ENCODE results near the gene PRRC2B.

GRCh38 chr9:131447148-131447547 is 53.3 kb downstream of the PRRC2B start:
- TF ChIP-seq, protein P1, sequence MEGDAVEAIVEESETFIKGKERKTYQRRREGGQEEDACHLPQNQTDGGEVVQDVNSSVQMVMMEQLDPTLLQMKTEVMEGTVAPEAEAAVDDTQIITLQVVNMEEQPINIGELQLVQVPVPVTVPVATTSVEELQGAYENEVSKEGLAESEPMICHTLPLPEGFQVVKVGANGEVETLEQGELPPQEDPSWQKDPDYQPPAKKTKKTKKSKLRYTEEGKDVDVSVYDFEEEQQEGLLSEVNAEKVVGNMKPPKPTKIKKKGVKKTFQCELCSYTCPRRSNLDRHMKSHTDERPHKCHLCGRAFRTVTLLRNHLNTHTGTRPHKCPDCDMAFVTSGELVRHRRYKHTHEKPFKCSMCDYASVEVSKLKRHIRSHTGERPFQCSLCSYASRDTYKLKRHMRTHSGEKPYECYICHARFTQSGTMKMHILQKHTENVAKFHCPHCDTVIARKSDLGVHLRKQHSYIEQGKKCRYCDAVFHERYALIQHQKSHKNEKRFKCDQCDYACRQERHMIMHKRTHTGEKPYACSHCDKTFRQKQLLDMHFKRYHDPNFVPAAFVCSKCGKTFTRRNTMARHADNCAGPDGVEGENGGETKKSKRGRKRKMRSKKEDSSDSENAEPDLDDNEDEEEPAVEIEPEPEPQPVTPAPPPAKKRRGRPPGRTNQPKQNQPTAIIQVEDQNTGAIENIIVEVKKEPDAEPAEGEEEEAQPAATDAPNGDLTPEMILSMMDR (IDR thresholded peaks at IDR 0.05; ENCODE audit: low read depth, low read length, missing input control): no peak
- TF ChIP-seq SP1 (IDR thresholded peaks at IDR 0.05): no peak
- no peak for TF ChIP-seq REST (IDR thresholded peaks at IDR 0.05)
- TF ChIP-seq GABPA (IDR thresholded peaks at IDR 0.05 in 1 of 2, conservative IDR thresholded peaks at IDR 0.05 in 1 of 2): no peak
- no peak for TF ChIP-seq FOXA2 (IDR thresholded peaks at IDR 0.05)
- no peak for TF ChIP-seq RXRA (IDR thresholded peaks at IDR 0.05)
- no peak for TF ChIP-seq TAF1 (conservative IDR thresholded peaks at IDR 0.05)
- no peak for TF ChIP-seq EGR1 (IDR thresholded peaks at IDR 0.05; ENCODE audit: low read depth in 2 of 2)
- TF ChIP-seq MAX (IDR thresholded peaks at IDR 0.05): no peak
- TF ChIP-seq, protein P2, sequence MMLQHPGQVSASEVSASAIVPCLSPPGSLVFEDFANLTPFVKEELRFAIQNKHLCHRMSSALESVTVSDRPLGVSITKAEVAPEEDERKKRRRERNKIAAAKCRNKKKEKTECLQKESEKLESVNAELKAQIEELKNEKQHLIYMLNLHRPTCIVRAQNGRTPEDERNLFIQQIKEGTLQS (IDR thresholded peaks at IDR 0.05): no peak
- TF ChIP-seq ZBTB33 (IDR thresholded peaks at IDR 0.05): no peak

Data from liver (tissue), 3 donors.